GM10266 (cell line): ENCODE data around the gene COX7A2L.

Experiments
- DNase-seq: peaks from one replicate; pipeline ENCODE4 v3.0.0; 2012; ENCODE audit errors: extremely low spot score
- CTCF ChIP-seq: IDR thresholded peaks from 2 replicates; pipeline ENCODE4 v1.5.1; 2012; ENCODE audit warnings: mild to moderate bottlenecking, low read depth; ENCODE audit not compliant: control insufficient read depth, insufficient read depth; ENCODE audit errors: missing control alignments

COX7A2L gene

GRCh38 chr2:42314892-42315468 is 46.0 kb downstream of the COX7A2L start:
- no peak for DNase-seq
- no peak for TF ChIP-seq CTCF

- no peak for DNase-seq
- TF ChIP-seq CTCF = no peak
Measured at GRCh38 chr2:42312106-42312505, 48.9 kb downstream of the COX7A2L start.

- TF ChIP-seq CTCF = no peak
- no peak for DNase-seq
Measured at GRCh38 chr2:42310007-42310515, 51.0 kb downstream of the COX7A2L start.

GRCh38 chr2:42309366-42309765 is 51.7 kb downstream of the COX7A2L start:
- DNase-seq = no peak
- no peak for TF ChIP-seq CTCF

GRCh38 chr2:42307180-42307579 is 53.8 kb downstream of the COX7A2L start:
- TF ChIP-seq CTCF = no peak
- no peak for DNase-seq

GRCh38 chr2:42304059-42304713 is 56.8 kb downstream of the COX7A2L start:
- no peak for DNase-seq
- TF ChIP-seq CTCF = no peak

- DNase-seq = no peak
- TF ChIP-seq CTCF = no peak
Measured at GRCh38 chr2:42303252-42303651, 57.8 kb downstream of the COX7A2L start.
